ENCODE results near the gene NPPB.
A peak's percentile ranks its signal among the peaks of the same experiment; 100 is the strongest.
"Not testable (repeated sequence)": the region's sequence is repeated elsewhere in the genome, so short reads cannot be mapped to it uniquely, and the experiment has no call there.

Gene NPPB

DNA sequence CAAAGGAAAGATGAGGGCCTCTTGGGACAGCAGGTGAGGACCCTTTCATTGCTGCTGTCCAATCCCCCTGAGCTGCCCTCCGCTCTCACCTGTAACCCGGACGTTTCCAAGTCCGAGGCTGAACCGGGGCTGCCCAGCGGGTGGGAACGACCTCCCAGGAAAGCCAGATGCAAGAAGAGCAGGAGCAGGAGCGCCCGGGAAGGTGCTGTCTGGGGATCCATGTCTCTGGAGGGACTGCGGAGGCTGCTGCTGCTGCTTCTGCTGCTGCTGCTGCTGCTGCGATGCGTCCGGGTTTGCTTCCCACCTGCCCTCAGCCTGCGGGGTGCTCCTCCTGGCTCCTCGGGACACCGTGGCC, at the start of gene NPPB:
NPPB (minus strand) TSS at position 333 of the 355 bp plus-strand sequence; CDS start at position 221, 112 bp downstream.
- no peak for DNase-seq

DNA sequence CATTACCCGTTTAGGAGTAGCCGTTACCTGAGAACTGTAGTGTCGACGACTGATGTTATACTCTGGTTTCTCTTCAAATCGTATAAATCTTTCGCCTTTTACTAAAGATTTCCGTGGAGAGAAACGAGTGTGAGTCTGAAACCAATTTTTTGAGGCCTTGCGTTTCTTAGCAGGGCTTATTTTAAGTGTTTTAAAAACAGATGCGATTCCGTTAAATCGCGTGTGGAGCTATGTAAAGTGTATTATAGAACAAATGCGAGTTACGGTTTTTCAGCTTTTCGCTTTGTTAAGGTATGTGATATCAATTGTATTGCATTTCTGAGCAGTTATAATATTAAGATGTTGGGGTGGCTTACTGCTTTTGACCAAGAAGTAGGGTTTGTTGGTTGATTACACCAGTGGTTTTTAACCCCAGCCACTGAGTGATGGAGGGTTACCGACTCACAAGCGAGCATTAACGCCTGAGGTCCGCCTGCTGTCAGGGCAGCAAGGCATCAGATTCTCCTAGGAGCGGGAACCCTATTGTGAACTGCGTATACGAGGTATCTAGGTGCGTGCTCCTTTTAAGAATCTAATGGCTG, 49.4 kb upstream of the NPPB start:
- DNase-seq = peak; percentile 100

DNA sequence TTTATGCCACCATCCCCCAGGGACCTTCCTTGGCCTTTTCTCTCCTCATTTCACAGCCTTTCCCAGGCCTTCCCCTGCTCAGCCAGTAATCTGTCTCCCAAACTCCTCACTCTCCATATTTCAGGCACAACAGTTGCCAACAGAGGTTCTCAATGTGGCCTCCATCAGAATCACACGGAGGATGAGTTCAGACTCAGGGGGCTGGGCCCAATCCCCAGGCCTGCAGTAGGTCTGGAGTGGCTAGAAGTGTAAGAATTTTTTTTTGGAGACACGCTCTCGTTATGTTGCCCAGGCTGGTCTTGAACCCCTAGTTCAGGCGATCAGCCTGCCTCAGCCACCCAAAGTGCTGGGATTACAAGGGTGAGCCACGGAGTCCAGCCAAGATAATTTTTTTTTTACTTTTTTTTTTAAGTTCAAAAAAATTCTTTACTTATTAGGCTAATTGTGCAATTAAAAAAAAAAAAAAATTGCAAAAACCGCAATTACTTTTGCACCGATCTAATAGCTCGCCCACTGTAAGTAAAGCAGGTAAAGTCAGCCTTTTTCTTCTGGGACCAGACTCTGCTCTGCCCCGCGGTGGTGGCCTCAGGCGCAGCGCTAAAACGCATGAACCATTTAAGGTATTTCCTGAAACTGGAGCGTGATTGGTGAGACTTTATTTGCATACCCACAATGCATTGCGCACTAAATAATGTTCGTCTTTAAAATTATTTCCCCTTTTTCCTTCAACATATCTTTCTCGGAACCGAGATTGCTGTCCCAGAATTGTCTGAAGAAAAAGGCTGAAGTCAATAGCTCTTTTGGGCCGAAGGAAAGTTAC, 48.7 kb upstream of the NPPB start:
- peak; percentile 99 for DNase-seq

DNA sequence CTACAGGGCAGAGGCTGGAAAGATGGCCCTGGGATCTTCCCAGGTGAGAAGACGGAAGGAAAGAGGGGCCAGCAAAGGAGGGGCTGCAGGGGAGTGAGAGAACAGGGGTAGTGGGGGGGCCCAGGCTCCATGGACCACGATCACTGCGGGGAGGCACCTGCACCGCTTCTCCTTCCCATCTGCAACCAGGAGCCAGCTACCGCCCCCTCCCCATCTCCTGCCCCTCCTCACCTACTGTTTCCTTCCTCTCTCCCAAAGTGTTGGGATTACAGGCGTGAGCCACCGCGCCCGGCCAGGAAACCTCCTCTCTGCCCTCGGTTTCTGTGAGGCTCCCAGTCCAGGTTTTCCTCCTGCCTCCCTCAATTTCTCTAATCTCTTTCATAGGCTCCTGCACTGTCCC, 48.1 kb upstream of the NPPB start:
- DNase-seq = no peak

DNA sequence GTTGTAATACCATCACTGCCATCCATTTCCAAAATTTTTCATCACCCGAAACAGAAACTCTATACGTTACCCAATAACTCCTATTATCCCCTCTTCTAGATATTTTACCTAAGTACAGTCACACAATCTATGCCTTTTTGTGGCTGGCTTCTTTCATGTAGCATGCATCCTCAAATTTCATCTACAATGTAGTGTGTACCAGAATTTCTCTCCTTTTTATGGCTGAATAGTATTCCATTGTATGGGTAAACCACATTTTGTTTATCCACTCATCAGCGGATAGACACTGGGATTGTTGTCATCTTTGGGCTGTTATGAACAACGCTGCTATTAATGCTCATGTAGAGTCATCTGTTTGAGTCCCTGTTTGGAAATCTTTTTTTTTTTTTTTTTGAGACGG, 46.2 kb upstream of the NPPB start:
- no peak for DNase-seq

DNA sequence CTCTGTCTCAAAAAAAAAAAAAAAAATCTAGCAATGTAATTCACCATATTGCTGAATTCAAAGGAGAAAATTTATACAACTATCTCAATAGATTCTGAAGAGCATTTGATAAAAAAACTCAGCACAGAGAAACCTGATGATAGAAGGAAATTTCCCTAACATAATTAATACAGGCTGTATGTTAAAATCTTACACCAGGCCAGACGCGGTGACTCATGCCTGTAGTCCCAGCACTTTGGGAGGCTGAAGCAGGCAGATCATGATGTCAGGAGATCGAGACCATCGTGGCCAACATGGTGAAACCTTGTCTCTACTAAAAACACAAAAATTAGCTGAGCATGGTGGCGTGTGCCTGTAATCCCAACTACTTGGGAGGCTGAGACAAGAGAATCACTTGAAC, 45.4 kb upstream of the NPPB start:
- not testable (repeated sequence) for DNase-seq

DNA sequence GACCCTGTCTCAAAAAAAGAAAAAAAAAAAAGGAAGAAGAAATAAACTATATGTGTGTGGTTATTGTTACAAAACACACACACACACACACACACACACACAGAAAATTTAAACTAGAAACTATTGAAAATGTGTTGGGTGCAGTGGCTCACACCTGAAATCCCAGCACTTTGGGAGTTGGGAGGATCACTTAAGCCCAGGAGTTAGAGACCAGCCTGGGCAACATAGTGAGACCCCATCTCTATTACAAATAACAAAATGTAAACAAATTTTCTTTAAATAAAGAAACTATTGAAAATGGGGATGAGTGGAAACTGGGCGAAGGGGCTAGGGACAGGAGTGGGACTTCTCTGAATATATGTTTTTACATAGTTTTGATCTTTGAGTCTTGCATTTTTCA, 44.5 kb upstream of the NPPB start:
- no peak for DNase-seq

DNA sequence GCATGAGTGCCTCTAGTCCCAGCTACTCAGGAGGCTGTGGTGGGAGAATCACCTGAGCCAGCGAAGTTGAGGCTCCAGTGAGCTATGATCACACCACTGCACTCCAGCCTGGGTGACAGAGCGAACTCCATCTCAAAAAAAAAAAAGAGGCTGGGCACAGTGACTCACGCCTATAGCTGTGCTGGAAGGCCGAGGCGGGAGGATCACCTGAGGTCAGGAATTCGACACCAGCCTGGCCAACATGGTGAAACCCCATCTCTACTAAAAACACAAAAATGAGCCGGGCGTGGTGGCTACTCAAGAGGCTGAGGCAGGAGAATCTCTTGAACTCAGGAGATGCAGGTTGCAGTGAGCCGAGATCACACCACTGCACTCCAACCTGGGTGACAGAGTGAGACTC, 42.7 kb upstream of the NPPB start:
- not testable (repeated sequence) for DNase-seq

DNA sequence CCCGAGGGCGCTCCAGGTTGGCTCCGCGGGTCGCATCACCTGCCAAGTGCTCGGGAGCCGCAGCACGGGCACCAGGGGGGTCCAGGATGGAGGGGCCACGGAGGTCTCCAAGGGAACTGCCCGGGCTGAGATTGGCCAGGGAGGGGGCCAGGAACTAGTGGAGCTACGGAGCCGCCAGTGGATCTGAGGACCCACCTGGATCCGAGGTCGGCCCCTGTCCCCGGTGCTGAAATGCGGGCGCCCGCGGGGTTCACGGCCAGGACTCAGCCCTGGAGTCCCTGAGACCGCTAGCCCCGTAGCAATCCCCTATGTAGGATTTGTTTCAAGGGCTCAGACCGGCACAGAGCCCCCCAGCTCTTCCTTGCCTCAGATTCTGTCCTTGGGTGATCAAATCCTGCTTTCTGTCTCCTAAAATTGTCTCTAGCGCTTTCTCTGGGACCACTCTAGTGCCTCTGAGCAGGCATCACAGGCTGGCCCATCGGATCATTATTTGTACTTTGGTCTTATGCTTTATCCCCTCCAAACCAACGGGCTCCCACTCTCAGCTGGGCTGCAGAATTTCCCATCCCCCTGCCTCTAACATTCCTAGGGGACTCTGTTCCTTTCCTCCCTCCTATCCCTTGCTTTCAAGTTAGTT, 40.2 kb upstream of the NPPB start:
- DNase-seq = no peak

DNA sequence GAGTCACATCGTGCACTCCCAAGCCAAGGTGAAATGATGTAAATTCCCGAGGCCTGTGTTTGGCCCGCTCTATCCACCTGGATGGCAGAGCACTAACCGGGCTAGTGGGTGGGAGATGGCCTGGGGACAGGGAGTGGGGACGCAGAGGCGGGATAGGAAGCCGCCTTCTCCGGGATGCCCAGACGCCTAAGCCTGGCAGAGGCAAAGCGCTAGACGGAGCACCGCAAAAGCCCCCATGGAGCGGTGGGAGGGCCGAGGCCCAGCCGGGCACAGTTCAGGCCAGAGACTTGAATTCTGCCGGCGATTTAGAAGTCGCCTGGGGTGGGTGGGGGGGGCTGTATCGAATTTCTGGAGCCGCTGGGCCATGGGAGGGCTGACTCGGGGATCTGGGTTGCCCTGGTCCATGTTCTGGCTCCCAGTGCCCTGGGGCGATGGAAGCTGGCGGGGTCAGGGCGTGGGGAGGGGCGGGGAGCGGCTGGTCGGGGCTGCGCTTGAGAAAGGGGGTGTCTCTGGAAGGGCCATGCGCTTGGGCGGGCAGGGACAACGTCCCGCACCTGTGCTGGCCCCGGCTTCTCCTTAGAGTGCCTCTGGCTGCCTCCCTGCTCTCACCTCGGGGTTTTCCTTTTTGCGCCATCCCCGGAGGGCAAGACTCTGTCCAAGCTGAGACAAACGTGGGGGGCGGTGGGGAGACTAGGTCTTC, 39.5 kb upstream of the NPPB start:
- DNase-seq = no peak

DNA sequence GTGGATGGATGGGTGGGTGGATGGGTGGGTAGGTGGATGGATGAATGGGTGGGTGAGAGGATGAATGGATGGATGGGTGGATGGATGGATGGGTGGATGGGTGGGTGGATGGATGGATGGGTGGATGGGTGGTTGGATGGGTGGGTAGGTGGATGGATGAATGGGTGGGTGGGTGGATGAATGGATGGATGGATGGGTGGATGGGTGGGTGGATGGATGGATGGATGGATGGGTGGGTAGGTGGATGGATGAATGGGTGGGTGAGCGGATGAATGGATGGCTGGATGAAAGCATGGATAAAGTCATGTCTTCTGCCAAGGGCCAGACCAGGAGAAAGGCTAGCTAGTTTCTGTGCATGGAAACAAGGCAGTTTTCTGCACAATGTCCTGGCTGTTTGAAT, 35.8 kb upstream of the NPPB start:
- not testable (repeated sequence) for DNase-seq

DNA sequence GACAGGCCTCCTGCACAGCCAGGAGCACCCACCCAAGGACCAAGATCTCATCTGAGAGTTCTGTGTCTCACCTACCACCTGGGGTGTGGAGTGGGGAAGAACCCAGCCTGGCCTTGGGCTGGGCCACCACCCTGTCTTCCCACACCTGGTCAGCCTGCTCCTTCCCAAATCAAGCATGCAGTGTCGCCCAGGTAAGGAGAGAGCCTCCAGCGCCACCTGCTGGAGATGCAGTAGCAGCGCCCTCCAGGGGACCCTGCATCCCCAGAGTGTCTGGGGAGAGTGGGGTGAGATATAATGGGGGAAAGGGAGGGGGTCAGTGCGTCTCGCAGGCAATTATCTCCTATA, 35.1 kb upstream of the NPPB start:
- peak; percentile 54 for DNase-seq

DNA sequence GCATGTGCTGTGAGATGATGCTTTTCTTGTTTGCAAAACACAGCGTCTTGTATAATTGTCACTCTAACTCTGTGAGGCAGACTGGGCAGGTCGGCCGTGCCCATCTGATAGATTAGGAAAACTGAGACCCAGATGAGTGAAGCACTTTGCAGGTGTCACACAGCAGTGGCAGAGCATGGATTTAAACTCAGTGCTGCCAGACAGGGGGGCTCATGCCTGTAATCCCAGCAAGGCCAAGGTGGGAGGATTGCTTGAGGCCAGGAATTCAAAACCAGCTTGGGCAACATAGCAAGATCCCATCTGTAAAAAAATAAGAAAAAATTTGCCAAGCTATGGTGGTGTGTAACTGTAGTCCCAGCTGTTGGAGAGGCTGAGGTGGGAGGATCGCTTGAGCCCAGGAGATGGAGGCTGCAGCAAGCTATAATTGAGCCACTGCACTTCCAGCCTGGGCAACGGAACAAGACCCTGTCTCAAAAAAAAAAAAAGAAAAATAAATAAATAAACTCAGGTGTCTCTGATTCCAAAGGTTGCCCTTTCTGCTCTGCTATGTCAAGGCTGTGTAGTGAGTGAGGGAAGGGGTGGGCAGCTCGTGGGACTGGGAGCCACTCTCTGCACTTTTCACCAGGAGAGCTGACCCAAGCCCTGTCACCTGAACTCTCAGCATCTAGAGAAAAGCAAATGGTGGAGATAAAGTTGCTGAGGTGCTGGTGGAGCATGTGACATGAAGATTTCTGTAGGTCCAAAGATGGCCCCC, 32.9 kb upstream of the NPPB start:
- no peak for DNase-seq

DNA sequence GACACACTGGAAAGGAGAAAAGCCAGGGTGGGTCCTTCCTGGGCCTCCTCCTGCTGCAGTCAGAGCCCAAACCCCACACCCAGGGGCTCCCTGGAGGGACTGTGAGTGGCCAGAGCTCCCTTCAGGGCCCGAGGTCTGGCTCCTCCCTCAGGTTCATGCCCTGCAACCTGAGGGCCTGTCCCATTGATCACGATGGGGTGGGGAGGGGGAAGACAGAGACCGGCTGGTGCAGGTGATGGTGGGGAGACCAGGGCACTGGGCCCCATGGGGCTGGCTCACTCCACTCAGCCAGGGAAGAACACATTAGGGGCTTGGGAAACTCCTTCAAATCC, 30.1 kb upstream of the NPPB start:
- DNase-seq = no peak

DNA sequence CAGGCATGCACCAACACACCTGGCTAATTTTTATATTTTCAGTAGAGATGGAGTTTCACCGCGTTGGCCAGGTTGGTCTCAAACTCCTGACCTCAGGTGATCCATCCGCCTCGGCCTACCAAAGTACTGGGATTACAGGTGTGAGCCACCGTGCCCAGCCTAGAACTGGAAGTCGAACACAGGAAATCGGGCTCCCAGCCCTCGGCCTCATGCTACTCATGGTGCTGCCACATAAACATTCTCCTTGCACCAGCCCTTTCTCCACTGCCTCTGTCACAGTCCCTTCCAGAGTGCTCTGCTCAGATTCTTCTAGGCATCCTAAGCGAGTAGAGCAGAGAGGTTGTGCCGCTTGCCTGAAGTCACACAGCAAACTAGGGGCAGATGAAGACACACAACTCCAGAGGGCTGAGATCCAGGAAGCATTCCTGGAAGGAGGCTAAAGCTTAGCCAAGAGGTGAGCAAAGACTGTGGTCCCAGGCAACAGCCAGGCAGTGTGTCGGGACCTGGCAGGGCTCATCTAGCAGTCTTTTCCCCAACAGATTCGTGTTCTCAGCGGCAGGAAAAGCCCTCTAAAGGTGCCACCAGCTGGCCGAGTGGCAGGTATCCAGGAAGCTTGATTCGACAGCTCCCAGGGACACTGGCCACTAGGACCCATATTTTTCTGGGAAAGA, 29.6 kb upstream of the NPPB start:
- DNase-seq = no peak

DNA sequence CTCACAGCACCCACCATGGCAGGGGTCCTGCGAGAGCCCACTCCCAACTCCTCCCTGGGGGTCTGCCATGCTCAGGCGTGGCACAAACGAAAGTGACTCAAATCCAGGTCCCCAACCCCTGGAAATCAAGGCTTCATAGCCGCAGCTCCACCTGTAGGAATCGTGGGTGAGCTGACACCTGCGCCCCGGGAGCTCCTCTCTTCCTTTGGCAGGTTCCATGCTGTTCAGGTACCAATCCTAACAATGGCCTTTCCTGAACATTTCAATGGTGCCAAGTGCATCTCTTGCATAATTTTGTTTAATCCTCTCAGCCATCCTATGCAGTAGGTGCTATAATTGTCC, 28.9 kb upstream of the NPPB start:
- no peak for DNase-seq

DNA sequence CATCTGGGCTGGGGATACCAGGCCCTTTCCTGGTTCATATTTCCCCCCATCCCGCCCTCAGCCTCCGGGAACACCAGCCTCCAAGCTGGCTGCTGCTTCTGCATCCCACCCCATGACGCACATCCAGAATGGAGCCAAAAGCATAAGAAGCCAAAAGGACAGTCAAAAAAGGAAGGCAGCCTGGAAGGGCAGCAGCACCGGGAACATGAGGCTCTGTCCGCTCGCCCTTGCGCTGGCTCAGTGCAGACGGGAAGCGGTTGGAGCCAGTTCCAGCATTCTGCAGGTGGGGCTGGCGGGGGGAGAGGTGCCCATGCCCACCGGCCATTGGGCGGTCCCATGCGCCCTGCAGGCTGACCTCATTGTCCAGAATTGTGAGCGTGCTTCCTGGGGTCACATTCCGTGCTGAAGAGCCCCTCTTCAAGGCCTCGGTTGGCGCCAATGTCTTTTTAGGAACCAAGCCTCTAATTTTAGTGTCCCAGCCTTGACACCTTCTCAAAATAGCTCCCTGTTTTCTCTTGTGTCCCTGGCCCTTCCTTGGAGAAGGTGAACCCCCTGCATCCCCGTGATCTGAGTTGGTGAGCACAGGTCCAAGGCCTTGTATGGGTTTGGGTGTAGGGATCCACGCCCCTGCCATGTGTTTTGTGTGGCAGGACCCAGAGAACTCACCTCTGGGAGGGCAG, 28.4 kb upstream of the NPPB start:
- DNase-seq = no peak

DNA sequence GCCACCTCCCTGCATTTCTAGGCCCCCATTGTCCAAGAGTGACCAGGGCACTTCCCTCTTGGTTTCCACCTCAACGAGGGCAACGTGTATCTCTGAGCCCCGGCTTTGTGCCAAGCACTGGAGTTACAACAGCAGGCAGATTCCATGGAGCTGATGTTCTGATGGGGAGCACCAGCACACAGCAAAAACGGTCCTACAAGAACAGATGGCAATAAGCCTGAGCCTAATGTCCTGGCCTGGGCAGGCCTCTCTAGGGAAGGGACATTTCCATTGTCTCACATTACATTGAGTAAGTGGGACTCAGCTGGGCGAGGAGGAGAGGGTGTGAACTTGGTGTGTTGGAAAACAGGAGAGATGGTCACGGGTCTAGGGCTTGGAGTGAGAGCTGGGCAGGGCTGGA, 27.2 kb upstream of the NPPB start:
- no peak for DNase-seq

DNA sequence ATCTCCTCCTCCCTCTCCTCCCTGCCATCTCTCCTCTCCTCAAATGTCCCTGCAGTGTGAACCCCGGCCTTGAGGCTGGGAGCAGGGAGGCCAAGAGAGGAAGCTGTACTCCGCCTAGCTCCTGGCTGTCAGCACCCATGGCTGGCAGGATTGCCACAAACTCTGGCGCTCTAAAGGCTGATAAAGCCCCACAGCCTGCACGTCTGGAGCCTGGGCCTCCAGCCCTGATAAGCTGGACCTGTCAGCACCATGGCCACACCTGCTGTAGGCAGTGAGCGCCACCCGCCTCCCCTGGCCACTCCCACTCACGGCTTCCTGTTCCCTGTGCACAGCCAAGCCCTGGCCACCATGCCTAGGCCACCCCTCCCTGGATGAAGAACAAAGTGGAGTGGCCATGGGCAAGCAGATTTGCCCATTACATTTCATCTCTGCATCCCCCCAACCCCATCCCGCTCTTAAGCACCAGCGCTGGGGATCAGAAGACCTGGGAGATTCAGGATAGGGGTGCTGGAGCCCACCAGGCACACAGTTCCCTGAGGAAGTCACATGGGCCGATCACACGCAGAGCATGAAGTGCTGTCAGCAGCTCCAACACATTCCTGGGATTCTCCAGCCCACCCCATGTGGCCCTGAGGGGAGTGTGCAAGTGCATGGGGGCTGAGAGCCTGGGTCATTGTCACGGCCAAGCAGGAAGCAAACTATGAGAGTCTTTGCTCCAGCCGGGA, 24.2 kb upstream of the NPPB start:
- no peak for DNase-seq

DNA sequence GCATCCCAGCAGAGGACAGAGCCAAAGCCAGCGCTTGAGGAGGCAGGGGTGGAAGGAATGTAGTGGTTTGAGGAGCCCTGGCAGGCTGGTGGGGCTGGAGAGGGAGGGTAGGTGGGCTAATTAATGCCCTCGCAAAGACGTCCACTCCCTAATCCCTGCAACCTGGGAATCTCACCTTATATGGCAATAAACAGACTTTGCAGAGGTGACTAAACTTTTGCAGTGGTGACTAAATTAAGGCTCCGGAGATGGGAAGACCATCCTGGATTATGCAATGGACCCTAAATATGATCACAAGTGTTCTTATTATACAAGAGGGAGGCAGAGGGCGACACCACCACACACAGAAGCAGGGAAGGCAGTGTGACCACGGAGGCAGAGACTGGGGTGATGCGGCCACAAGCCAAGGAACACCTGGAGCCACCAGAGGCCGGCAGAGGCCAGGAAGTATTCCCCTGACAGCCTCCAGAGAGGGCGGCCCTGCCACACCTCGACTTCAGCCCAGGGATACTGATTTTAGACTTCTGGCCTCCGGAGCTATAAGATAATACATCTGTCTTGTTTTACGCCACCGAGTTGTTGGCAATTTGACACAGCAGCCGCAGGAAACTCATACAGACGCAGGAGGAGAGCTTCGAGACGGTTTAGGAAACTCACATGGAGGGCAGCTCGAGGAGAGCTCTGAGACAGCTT, 23.1 kb upstream of the NPPB start:
- DNase-seq = no peak

Measured in NCI-H1092 treated with DMSO at 0.1 percent for 48 hours (cell line).